Transverse colon (tissue), 4 donors: ENCODE data around the gene NCBP1.

ENCODE experiments used
- CTCF ChIP-seq, 5 experiments: fragments of 200-600 bp in 3 of 5; fragments of 450-650 bp in 2 of 5; sonication (generic) in 3 of 5; IDR thresholded peaks; 1 replicate in 2 of 5; 2 replicates in 3 of 5; pipeline ENCODE4 v1.5.1; 2016 to 2017; ENCODE audit warnings: antibody characterized with exemption in 5 of 5, inconsistent platforms in 3 of 5, mild to moderate bottlenecking in 2 of 5, moderate library complexity in 1 of 5
- POLR2A ChIP-seq: fragments of 450-650 bp; IDR thresholded peaks from one replicate; pipeline ENCODE4 v1.6.1; 2016; ENCODE audit warnings: antibody characterized with exemption, mild to moderate bottlenecking, moderate library complexity
- POLR2AphosphoS5 ChIP-seq, 3 donors: sonication (generic); formaldehyde crosslinking; IDR thresholded peaks; one replicate each; pipeline ENCODE4 v1.6.1; 2016; ENCODE audit warnings: antibody characterized with exemption in 3 of 3

- TF ChIP-seq CTCF (IDR thresholded peaks at IDR 0.05) (no peak), POLR2AphosphoS5 (IDR thresholded peaks at IDR 0.05) (no peak), POLR2A (no peak)
These were observed 88.7 kb downstream of the NCBP1 start for GRCh38 chr9:97722331-97722730.
